GM23338 (cell line): Measurements from ENCODE around the gene MAP3K8.

Experiments
- CREB1 ChIP-seq: fragments of 250-450 bp; sonication (Bioruptor Pico); IDR thresholded peaks from 2 replicates; pipeline ENCODE4 v1.5.0; 2020; ENCODE audit warnings: low read depth, mild to moderate bottlenecking, moderate library complexity
- ETS1 ChIP-seq: IDR thresholded peaks from 2 replicates; pipeline ENCODE4 v1.6.1; 2016; ENCODE audit warnings: antibody characterized with exemption
- EZH2 ChIP-seq: fragments of 200-600 bp; sonication (generic); IDR thresholded peaks from one replicate; pipeline ENCODE4 v1.8.0; 2017; ENCODE audit warnings: antibody characterized with exemption, mild to moderate bottlenecking, low read depth; ENCODE audit not compliant: unreplicated experiment
- EZH2phosphoT487 ChIP-seq: fragments of 200-600 bp; sonication (generic); IDR thresholded peaks from one replicate; pipeline ENCODE4 v1.8.1; 2018; ENCODE audit warnings: antibody characterized with exemption; ENCODE audit not compliant: unreplicated experiment
- JUNB ChIP-seq: IDR thresholded peaks from one replicate; pipeline ENCODE4 v1.6.1; 2016; ENCODE audit warnings: antibody characterized with exemption; ENCODE audit not compliant: unreplicated experiment
- POLR2AphosphoS5 ChIP-seq: IDR thresholded peaks from 2 replicates; pipeline ENCODE4 v1.6.1; 2016; ENCODE audit warnings: antibody characterized with exemption, low read depth
- STAT1 ChIP-seq: IDR thresholded peaks from one replicate; pipeline ENCODE4 v1.6.1; 2016; ENCODE audit warnings: antibody characterized with exemption; ENCODE audit not compliant: unreplicated experiment
- ZNF114 ChIP-seq: fragments of 250-450 bp; sonication (Bioruptor Pico); IDR thresholded peaks from 2 replicates; pipeline ENCODE4 v1.5.0; 2020; ENCODE audit warnings: mild to moderate bottlenecking, moderate library complexity
- ZNF462 ChIP-seq: fragments of 250-450 bp; sonication (Bioruptor Pico); IDR thresholded peaks from 2 replicates; pipeline ENCODE4 v1.5.0; 2020; ENCODE audit warnings: mild to moderate bottlenecking, moderate library complexity
- TF ChIP-seq, protein P1 (sequence below), 2 experiments: fragments of 200-600 bp in 1 of 2; sonication (generic) in 1 of 2; conservative IDR thresholded peaks; 2 replicates each; pipeline versions ENCODE4 v1.5.1 to v1.6.1; 2016 to 2017; ENCODE audit warnings: antibody characterized with exemption in 2 of 2, low read depth in 2 of 2, mild to moderate bottlenecking in 2 of 2, moderate library complexity in 1 of 2
- TF ChIP-seq, protein P2 (sequence below): IDR thresholded peaks from one replicate; pipeline ENCODE4 v1.6.1; 2018; ENCODE audit warnings: antibody characterized with exemption; ENCODE audit not compliant: unreplicated experiment

GRCh38 chr10:30432622-30433305 is 1.2 kb upstream of the MAP3K8 start:
- TF ChIP-seq, protein P1, sequence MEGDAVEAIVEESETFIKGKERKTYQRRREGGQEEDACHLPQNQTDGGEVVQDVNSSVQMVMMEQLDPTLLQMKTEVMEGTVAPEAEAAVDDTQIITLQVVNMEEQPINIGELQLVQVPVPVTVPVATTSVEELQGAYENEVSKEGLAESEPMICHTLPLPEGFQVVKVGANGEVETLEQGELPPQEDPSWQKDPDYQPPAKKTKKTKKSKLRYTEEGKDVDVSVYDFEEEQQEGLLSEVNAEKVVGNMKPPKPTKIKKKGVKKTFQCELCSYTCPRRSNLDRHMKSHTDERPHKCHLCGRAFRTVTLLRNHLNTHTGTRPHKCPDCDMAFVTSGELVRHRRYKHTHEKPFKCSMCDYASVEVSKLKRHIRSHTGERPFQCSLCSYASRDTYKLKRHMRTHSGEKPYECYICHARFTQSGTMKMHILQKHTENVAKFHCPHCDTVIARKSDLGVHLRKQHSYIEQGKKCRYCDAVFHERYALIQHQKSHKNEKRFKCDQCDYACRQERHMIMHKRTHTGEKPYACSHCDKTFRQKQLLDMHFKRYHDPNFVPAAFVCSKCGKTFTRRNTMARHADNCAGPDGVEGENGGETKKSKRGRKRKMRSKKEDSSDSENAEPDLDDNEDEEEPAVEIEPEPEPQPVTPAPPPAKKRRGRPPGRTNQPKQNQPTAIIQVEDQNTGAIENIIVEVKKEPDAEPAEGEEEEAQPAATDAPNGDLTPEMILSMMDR (conservative IDR thresholded peaks at IDR 0.05; ENCODE audit: low read depth in 2 of 2), result no peak
- TF ChIP-seq CREB1 (CRISPR knock-in tag) (no peak), POLR2AphosphoS5 (peak; percentile 8; the same call in 1 of the 2 replicates), EZH2phosphoT487 (no peak), EZH2 (no peak), JUNB (no peak), STAT1 (no peak), ZNF114 (no peak), ETS1 (no peak), ZNF462 (CRISPR knock-in tag) (no peak)
- TF ChIP-seq, protein P2, sequence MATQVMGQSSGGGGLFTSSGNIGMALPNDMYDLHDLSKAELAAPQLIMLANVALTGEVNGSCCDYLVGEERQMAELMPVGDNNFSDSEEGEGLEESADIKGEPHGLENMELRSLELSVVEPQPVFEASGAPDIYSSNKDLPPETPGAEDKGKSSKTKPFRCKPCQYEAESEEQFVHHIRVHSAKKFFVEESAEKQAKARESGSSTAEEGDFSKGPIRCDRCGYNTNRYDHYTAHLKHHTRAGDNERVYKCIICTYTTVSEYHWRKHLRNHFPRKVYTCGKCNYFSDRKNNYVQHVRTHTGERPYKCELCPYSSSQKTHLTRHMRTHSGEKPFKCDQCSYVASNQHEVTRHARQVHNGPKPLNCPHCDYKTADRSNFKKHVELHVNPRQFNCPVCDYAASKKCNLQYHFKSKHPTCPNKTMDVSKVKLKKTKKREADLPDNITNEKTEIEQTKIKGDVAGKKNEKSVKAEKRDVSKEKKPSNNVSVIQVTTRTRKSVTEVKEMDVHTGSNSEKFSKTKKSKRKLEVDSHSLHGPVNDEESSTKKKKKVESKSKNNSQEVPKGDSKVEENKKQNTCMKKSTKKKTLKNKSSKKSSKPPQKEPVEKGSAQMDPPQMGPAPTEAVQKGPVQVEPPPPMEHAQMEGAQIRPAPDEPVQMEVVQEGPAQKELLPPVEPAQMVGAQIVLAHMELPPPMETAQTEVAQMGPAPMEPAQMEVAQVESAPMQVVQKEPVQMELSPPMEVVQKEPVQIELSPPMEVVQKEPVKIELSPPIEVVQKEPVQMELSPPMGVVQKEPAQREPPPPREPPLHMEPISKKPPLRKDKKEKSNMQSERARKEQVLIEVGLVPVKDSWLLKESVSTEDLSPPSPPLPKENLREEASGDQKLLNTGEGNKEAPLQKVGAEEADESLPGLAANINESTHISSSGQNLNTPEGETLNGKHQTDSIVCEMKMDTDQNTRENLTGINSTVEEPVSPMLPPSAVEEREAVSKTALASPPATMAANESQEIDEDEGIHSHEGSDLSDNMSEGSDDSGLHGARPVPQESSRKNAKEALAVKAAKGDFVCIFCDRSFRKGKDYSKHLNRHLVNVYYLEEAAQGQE, result no peak
